DND-41 (cell line): ENCODE measurements around the gene GNG11.

ENCODE experiments used
- ATAC-seq: fragments of 200-7000 bp; cut with Tn5 transposase; 3 replicates; pipeline ENCODE4 v1.9.1; 2021; ENCODE audit warnings: low read depth; ENCODE audit not compliant: insufficient read depth
- DNase-seq: peaks from one replicate; pipeline ENCODE4 v3.0.0-alpha.2; 2020
- H2AFZ ChIP-seq: 2 replicates; pipeline ENCODE4 v1.6.0; 2012; ENCODE audit warnings: low read depth, low read length
- H3K27ac ChIP-seq: 2 replicates; pipeline ENCODE4 v1.5.1; 2012; ENCODE audit warnings: low read length, inconsistent platforms
- H3K27me3 ChIP-seq: fragments of 200-600 bp; sonication (generic); 2 replicates; pipeline ENCODE4 v1.6.0; 2012; ENCODE audit warnings: low read length, mild to moderate bottlenecking, inconsistent platforms; ENCODE audit not compliant: insufficient read depth, poor library complexity
- H3K36me3 ChIP-seq: 2 replicates; pipeline ENCODE4 v1.5.1; 2012; ENCODE audit warnings: low read length, inconsistent platforms; ENCODE audit not compliant: insufficient read depth
- H3K4me1 ChIP-seq: 2 replicates; pipeline ENCODE4 v1.5.1; 2012; ENCODE audit warnings: mild to moderate bottlenecking, low read length; ENCODE audit not compliant: insufficient read depth
- H3K4me2 ChIP-seq: 2 replicates; pipeline ENCODE4 v1.6.0; 2012; ENCODE audit warnings: mild to moderate bottlenecking, moderate library complexity, low read length, inconsistent platforms; ENCODE audit not compliant: insufficient read depth
- H3K4me3 ChIP-seq, 2 experiments: fragments of 200-600 bp in 1 of 2; shearing (Covaris generic) in 1 of 2; 2 replicates each; pipeline ENCODE4 v1.5.1; 2012 to 2016; ENCODE audit warnings: inconsistent platforms in 2 of 2, low read length in 2 of 2, mild to moderate bottlenecking in 2 of 2, low read depth in 1 of 2, moderate library complexity in 1 of 2
- H3K79me2 ChIP-seq: 2 replicates; pipeline ENCODE4 v1.6.0; 2012; ENCODE audit warnings: low read length, inconsistent platforms; ENCODE audit not compliant: insufficient read depth
- H3K9ac ChIP-seq: 2 replicates; pipeline ENCODE4 v1.6.0; 2012; ENCODE audit warnings: low read depth, mild to moderate bottlenecking, inconsistent platforms, low read length, moderate library complexity
- H3K9me3 ChIP-seq: 2 replicates; pipeline ENCODE4 v1.5.1; 2012; ENCODE audit warnings: low read length, moderate library complexity, mild to moderate bottlenecking, inconsistent platforms; ENCODE audit not compliant: insufficient read depth, severe bottlenecking
- H4K20me1 ChIP-seq: 2 replicates; pipeline ENCODE4 v1.6.0; 2012; ENCODE audit warnings: low read length; ENCODE audit not compliant: insufficient read depth
- CTCF ChIP-seq: IDR thresholded peaks from 2 replicates; pipeline ENCODE4 v1.5.1; 2012; ENCODE audit warnings: borderline replicate concordance, low read length, moderate library complexity, mild to moderate bottlenecking; ENCODE audit not compliant: poor library complexity, severe bottlenecking; ENCODE audit errors: extremely low read depth
- EZH2 ChIP-seq: IDR thresholded peaks from 3 replicates; pipeline ENCODE4 v1.6.1; 2012; ENCODE audit warnings: borderline replicate concordance, low read depth, mild to moderate bottlenecking, moderate library complexity, low read length, inconsistent platforms; ENCODE audit not compliant: severe bottlenecking

GNG11 gene

DNA sequence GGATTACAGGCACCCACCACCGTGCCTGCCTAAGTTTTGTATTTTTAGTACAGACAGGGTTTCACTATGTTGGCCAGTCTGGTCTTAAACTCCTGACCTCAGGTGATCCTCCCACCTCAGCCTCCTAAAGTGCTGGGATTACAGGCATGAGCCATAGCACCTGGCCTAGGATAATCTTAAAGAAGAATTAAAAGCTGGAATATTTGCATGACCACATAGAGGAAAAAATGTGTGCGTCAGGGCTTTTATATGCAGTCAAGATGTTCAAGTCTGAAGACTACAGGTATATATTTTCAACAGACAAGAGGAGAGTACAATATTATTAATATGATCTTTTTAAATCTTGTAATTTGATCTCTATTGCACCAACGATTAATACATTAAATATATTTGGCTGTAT is 39.5 kb downstream of the GNG11 start:
- DNase-seq (no peak), ATAC-seq (no peak)
- no peak overlapping the region for H3K27ac ChIP-seq
- no peaks in the 10 kb centered on the region for H3K36me3 ChIP-seq
- H3K27me3 ChIP-seq: no peaks in the 10 kb centered on the region
- H2AFZ ChIP-seq: no peak overlapping the region
- H3K9me3 ChIP-seq: no peaks in the 10 kb centered on the region
- no peaks in the 10 kb centered on the region for H3K79me2 ChIP-seq
- H3K4me3 ChIP-seq: no peak overlapping the region
- H4K20me1 ChIP-seq: no peaks in the 10 kb centered on the region
- H3K4me1 ChIP-seq: no peaks in the 10 kb centered on the region
- H3K4me2 ChIP-seq: no peak overlapping the region
- TF ChIP-seq CTCF: no peak
- TF ChIP-seq EZH2: no peak
- no peak overlapping the region for H3K9ac ChIP-seq

- DNase-seq: no peak
- Histone ChIP-seq H3K36me3 (no peaks in the 10 kb centered on the region), H3K27ac (no peak overlapping the region), H3K4me3 (no peak overlapping the region), H4K20me1 (no peaks in the 10 kb centered on the region), H2AFZ (no peak overlapping the region), H3K4me2 (no peak overlapping the region), H3K4me1 (no peaks in the 10 kb centered on the region), H3K79me2 (no peaks in the 10 kb centered on the region), H3K9me3 (no peaks in the 10 kb centered on the region), H3K27me3 (no peaks in the 10 kb centered on the region), H3K9ac (no peak overlapping the region)
- TF ChIP-seq EZH2 (no peak), CTCF (no peak)
- no peak for ATAC-seq
Observed at GRCh38 chr7:93964262-93964661, 42.7 kb downstream of the GNG11 start.

GRCh38 chr7:93964813-93965212 is 43.3 kb downstream of the GNG11 start:
- H3K27me3 ChIP-seq: no peaks in the 10 kb centered on the region
- no peaks in the 10 kb centered on the region for H3K36me3 ChIP-seq
- no peak overlapping the region for H2AFZ ChIP-seq
- no peak overlapping the region for H3K4me3 ChIP-seq
- H3K27ac ChIP-seq: no peak overlapping the region
- H3K4me2 ChIP-seq: no peak overlapping the region
- H3K9ac ChIP-seq: no peak overlapping the region
- no peak for TF ChIP-seq CTCF
- H3K4me1 ChIP-seq: no peaks in the 10 kb centered on the region
- no peaks in the 10 kb centered on the region for H3K79me2 ChIP-seq
- no peaks in the 10 kb centered on the region for H3K9me3 ChIP-seq
- no peak for DNase-seq
- ATAC-seq: no peak
- H4K20me1 ChIP-seq: no peaks in the 10 kb centered on the region

DNA sequence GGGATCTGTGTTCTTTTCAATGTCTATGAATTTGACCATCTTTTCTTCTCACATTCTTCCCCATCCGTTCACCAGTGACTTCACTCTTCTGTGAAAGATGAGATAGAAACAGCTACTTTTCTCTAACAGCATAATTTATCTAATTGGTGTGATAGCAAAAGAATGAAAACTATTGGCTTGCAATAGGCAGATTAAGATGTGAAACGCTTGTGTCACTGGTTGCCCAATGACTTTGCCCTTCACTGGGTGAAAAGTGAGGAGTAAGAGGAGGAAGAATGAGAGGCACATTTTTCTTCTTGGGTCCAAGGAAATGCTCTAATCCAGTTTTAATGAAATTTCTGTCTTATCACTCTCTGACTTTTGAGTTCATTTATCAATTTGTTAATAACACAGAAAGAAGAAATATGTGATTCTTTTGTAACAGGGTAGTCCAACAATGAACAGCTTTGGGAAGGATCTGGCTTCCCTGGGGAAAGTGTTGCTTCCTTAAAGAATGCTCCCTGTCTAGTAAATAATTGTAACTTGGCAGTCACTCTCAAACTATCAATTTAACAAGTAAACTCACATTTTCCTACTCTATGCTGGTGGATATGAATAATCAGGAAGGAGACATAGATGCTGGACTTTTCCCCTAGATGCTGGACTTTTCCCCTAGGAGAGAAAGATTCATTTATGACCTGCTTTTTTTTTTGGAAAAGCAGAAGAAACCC is 47.5 kb downstream of the GNG11 start:
- Histone ChIP-seq H3K27ac (no peak overlapping the region), H2AFZ (no peak overlapping the region), H3K27me3 (no peaks in the 10 kb centered on the region), H3K4me3 (no peak overlapping the region), H3K79me2 (no peaks in the 10 kb centered on the region), H3K4me1 (no peaks in the 10 kb centered on the region), H4K20me1 (no peaks in the 10 kb centered on the region), H3K36me3 (no peaks in the 10 kb centered on the region), H3K9ac (no peak overlapping the region), H3K9me3 (no peaks in the 10 kb centered on the region), H3K4me2 (no peak overlapping the region)
- DNase-seq (no peak), ATAC-seq (no peak)
- TF ChIP-seq CTCF (no peak), EZH2 (no peak)
